GM19240 (cell line): Measurements from ENCODE around the gene PIP5K1C.
"Not testable (repeated sequence)": the region's sequence is repeated elsewhere in the genome, so short reads cannot be mapped to it uniquely, and the experiment has no call there.

Source experiments
- DNase-seq: peaks from one replicate; pipeline ENCODE4 v3.0.0; 2011; ENCODE audit warnings: low spot score; ENCODE audit not compliant: insufficient read length

The PIP5K1C gene

GRCh38 chr19:3590991-3591659 is 109.1 kb downstream of the PIP5K1C start:
- no peak for DNase-seq

- no peak for DNase-seq
Observed at GRCh38 chr19:3589949-3590348, 110.3 kb downstream of the PIP5K1C start.

DNA sequence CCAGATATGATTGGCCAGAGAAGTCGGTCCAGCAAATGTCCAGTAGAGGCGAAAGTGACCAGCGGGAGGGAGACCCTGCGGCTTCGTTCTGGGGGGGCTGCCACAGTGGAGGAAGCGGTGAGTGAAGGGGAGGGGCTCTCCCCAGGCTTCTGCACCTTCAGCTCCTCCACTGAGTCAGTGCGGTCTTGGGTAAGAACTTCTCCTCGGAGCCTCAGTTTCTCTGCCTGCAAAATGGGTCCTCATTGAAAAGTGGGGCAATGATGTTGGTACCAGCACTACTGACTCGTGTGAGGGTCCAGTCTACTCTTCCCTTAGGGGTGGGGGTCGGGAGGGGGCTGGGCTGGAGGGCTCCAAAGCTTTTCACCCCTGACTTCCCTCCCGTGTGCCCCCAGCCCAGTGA is 110.8 kb downstream of the PIP5K1C start:
- DNase-seq: no peak

DNA sequence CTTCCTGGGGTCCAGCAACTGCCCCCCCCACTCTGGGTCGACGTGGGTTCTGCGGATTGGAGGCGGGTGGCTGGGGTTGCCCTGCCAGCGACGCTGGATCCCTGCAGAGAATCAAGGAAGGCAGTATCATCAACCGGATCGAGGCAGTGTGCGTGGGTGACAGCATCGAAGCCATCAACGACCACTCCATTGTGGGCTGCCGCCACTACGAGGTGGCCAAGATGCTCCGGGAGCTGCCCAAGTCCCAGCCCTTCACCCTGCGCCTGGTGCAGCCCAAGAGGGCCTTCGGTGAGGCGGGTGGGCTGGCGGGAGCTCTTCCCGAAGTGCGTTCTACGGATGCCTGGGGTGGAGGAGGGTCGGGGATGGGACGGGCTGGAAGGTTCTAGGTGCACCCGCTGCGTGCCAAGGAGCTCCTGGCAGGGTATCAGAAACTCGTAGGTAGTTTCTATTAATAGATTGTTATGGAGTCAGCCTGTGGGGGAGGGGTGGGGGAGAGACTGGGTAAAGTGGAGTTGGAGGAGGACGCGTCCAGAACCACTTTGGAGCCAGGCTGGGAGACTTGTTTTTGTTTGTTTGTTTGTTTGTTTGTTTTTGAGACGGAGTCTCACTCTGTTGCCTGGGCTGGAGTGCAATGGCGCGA is 113.4 kb downstream of the PIP5K1C start:
- no peak for DNase-seq

DNA sequence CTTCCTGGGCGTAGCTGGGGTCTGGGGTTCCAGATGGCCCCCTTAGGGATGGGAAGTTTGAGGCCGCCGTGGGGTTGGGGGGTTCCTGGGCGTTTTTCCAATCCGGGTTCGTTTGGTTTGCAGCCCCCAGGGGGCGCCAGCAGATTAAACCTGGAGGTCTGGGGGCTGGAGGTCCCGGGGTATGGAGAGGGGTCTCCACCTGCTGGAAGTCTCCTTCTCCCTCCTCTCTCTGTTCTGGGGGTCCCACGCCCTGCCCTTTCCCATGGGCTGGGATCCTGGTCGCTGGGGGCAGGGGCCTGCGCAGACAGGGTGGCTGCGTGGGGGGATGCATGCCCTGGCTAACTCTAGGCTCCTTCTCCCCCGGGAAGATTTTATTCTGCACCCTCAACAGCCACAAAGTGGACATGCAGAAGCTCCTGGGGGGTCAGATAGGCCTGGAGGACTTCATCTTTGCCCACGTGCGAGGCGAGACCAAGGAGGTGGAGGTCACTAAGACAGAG is 114.1 kb downstream of the PIP5K1C start:
- no peak for DNase-seq

DNA sequence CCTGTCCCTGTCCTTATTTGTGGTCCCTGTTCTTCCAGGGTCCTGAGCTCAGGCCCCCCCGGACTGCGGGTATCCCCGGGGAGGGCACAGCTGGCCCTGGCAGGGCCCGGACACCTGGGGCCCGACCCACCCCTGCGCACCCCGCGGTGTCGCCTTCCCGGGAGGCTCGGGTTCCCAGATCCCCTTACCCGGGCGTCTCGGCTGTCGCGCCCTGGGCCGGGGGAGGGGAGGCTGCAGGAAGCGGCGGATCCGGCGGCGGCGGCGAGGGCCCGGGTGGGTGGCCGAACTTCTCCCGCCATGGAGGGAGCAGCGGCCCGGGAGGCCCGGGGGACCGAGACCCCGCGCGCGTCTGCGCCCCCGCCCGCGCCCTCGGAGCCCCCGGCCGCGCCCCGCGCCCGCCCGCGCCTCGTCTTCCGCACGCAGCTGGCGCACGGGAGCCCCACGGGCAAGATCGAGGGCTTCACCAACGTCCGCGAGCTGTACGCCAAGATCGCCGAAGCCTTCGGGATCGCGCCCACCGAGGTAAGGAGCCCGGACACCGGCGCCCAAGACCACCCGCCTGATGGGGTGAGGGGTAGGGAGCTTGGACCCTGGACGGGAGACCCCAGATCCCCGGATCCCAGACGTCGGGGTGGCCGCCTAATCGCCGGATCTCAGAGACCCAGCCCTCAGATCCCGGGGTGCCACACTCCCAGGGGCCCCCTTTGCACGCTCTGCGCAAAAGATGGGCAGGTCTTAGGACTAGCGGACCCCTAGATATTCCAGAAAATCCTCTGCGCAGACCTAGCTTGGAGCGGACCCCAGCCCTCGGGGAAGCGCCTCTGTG is 114.8 kb downstream of the PIP5K1C start, which contains the start of gene GIPC3:
Gene GIPC3 (plus strand): TSS at position 178 of the 826 bp plus-strand sequence. CDS start 120 bp downstream, at position 298.
- no peak for DNase-seq

- not testable (repeated sequence) for DNase-seq
Observed at GRCh38 chr19:3584036-3584802, 116.0 kb downstream of the PIP5K1C start.

DNA sequence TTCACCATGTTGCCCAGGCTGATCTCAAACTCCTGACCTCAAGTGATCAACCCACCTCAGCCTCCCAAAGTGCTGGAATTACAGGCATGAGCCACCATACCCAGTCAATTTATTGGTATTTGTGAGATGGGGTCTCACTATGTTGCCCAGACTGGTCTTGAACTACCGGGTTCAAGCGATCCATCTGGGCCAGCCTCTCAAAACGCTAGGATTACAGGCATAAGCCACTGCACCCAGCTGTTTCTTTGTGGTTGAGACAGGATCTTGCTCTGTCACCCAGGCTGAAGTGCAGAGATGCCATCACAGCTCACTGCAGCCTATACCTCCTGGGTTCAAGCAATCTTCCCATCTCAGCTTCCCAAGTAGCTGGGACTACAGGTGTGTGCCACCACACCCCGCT is 118.5 kb downstream of the PIP5K1C start:
- DNase-seq: not testable (repeated sequence)
